Smooth muscle cell (in vitro differentiated cells): ENCODE results near the gene POGLUT3. TPM values are rescaled to one million over a fixed set of nuclear protein-coding genes. Genes with fewer than 3 reads are reported as not detected.

Source experiments
- DNase-seq: peaks from one replicate; lab custom pipeline; 2025; ENCODE audit not compliant: unreplicated experiment; lab: John Stamatoyannopoulos, UW
- H2AFZ ChIP-seq: fragments of 200-600 bp; sonication (generic); 2 replicates; pipeline ENCODE4 v1.6.0; 2016; ENCODE audit warnings: antibody characterized with exemption, low read depth, mild to moderate bottlenecking
- H3F3A ChIP-seq: fragments of 200-600 bp; sonication (generic); 2 replicates; pipeline ENCODE4 v1.6.0; 2017; ENCODE audit warnings: antibody characterized with exemption, low read depth
- H3K27ac ChIP-seq: fragments of 200-600 bp; sonication (generic); 2 replicates; pipeline ENCODE4 v1.5.1; 2016; ENCODE audit warnings: low read depth, mild to moderate bottlenecking
- H3K27me3 ChIP-seq: fragments of 200-600 bp; sonication (generic); 2 replicates; pipeline ENCODE4 v1.6.1; 2016; ENCODE audit warnings: low read depth, mild to moderate bottlenecking
- H3K36me3 ChIP-seq: fragments of 200-600 bp; sonication (generic); 2 replicates; pipeline ENCODE4 v1.5.1; 2016; ENCODE audit warnings: low read depth
- H3K4me1 ChIP-seq: fragments of 200-600 bp; sonication (generic); 2 replicates; pipeline ENCODE4 v1.5.1; 2016; ENCODE audit warnings: low read depth
- H3K4me2 ChIP-seq: fragments of 200-600 bp; sonication (generic); 2 replicates; pipeline ENCODE4 v1.6.0; 2016; ENCODE audit warnings: mild to moderate bottlenecking
- H3K4me3 ChIP-seq: fragments of 200-600 bp; sonication (generic); 2 replicates; pipeline ENCODE4 v1.5.1; 2016; ENCODE audit warnings: mild to moderate bottlenecking
- H3K79me2 ChIP-seq: fragments of 200-600 bp; sonication (generic); 2 replicates; pipeline ENCODE4 v1.6.0; 2016; ENCODE audit warnings: low read depth, mild to moderate bottlenecking
- H3K9ac ChIP-seq: fragments of 200-600 bp; sonication (generic); 2 replicates; pipeline ENCODE4 v1.6.0; 2016; ENCODE audit warnings: low read depth
- H3K9me3 ChIP-seq: fragments of 200-600 bp; sonication (generic); replicated peaks from 2 replicates; pipeline ENCODE4 v1.5.1; 2016; ENCODE audit warnings: low read depth
- H4K20me1 ChIP-seq: fragments of 200-600 bp; sonication (generic); 2 replicates; pipeline ENCODE4 v1.6.0; 2016; ENCODE audit warnings: low read depth
- WGBS: methylation state at CpG from one replicate; pipeline ENCODE4 v1.1.7; 2016; ENCODE audit warnings: low lambda C conversion rate; 5-methylcytosine and 5-hydroxymethylcytosine counted together
- polyA plus RNA-seq: library from polyadenylated mRNA; unstranded; fragments of >200 nt; fragmentation: Nextera tagmentation; extraction: Ambion mirVana; gene quantifications from 2 replicates; pipeline ENCODE4 v1.2.1, GENCODE V29; 2016
- total RNA-seq: library from RNA; depleted of rRNA; stranded (reverse); fragments of >200 nt; gene quantifications from 2 replicates; pipeline ENCODE4 v1.2.3, GENCODE V29; 2014
- TF ChIP-seq, protein P1 (sequence below): fragments of 200-600 bp; sonication (generic); IDR thresholded peaks from 2 replicates; pipeline ENCODE4 v1.5.1; 2017; ENCODE audit warnings: borderline replicate concordance, mild to moderate bottlenecking, antibody characterized with exemption; ENCODE audit not compliant: insufficient read depth, poor library complexity, severe bottlenecking

Gene POGLUT3
- total and polyA plus RNA-seq, 2 experiments from 2014 or later, result 34.4 to 50.4 TPM

DNA sequence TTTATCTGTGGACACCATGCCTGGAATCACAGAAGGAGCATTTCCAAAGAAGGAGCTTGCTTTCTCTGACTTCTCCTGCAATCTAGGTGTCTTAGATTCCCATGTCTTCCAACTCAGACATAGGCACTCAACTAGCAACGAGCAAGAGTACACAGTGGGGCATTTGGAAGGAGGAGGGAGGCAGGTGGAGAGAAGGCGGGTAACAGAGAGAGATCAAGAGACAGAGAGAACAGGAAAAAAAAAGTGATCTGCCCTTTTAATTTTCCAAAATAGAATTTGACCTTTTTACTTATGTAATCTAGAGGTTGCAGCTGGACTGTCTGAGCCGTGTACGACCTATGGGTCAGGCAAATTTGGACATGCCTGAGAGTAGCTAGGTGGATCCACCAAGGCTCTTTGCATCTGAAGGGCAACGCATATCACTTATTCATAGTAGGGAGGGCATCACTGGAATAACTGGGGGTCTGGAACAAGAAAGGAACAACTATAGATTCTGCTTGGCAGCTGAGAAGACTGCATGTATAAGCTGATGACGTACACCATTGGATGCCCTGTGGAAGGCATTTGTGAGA is 37.3 kb upstream of the POGLUT3 start:
- Histone ChIP-seq H4K20me1 (no peaks in the 10 kb centered on the region), H3K4me2 (no peak overlapping the region), H3K4me1 (peaks cover 11% of the 10 kb centered on the region), H2AFZ (no peak overlapping the region), H3K9me3 (no peaks in the 10 kb centered on the region), H3K36me3 (no peaks in the 10 kb centered on the region), H3K4me3 (no peak overlapping the region), H3K9ac (no peak overlapping the region), H3F3A (no peaks in the 10 kb centered on the region), H3K27me3 (no peaks in the 10 kb centered on the region), H3K79me2 (no peaks in the 10 kb centered on the region), H3K27ac (no peak overlapping the region)
- no peak for DNase-seq
- TF ChIP-seq, protein P1, sequence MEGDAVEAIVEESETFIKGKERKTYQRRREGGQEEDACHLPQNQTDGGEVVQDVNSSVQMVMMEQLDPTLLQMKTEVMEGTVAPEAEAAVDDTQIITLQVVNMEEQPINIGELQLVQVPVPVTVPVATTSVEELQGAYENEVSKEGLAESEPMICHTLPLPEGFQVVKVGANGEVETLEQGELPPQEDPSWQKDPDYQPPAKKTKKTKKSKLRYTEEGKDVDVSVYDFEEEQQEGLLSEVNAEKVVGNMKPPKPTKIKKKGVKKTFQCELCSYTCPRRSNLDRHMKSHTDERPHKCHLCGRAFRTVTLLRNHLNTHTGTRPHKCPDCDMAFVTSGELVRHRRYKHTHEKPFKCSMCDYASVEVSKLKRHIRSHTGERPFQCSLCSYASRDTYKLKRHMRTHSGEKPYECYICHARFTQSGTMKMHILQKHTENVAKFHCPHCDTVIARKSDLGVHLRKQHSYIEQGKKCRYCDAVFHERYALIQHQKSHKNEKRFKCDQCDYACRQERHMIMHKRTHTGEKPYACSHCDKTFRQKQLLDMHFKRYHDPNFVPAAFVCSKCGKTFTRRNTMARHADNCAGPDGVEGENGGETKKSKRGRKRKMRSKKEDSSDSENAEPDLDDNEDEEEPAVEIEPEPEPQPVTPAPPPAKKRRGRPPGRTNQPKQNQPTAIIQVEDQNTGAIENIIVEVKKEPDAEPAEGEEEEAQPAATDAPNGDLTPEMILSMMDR, result no peak
- WGBS, result 95% methylated on average over 6 of the region's 6 CpGs

DNA sequence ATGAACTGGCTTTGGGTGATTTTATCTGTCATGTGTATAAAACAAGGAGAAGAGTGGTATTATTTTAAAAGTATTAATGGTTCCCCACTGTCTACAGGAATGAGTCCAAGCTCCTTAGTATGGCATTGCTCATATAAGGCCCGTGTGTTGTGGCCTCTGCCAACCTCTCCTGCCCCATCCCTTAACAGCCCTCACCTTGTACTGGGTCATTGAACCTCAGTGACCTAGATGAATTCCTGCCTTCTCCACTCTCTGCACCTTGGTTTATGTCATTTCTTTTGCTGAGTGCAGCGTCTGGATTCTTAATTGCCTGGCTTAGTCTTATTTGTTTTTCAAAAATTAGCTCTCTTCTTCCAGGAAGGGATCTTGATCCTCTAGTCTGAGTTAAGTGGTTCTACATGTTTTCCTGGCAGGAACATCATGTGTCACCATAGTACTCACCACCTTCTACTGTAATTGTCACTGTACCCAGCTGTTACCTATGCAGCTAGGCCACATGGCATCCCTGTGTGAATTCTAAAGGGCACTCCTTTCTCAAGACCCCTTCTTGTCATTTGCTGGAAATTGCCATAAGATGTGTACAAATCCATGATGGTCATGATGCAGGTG is 36.2 kb upstream of the POGLUT3 start:
- no peak overlapping the region for H3K9ac ChIP-seq
- H3K9me3 ChIP-seq, result no peaks in the 10 kb centered on the region
- peaks cover 11% of the 10 kb centered on the region for H3K4me1 ChIP-seq
- H2AFZ ChIP-seq, result no peak overlapping the region
- no peaks in the 10 kb centered on the region for H3K79me2 ChIP-seq
- TF ChIP-seq, protein P1, result no peak
- no peak overlapping the region for H3K4me2 ChIP-seq
- no peaks in the 10 kb centered on the region for H3F3A ChIP-seq
- no peaks in the 10 kb centered on the region for H3K27me3 ChIP-seq
- no peak overlapping the region for H3K27ac ChIP-seq
- no peaks in the 10 kb centered on the region for H3K36me3 ChIP-seq
- no peaks in the 10 kb centered on the region for H4K20me1 ChIP-seq
- 42% methylated on average over 2 of the region's 2 CpGs for WGBS
- no peak for DNase-seq
- no peak overlapping the region for H3K4me3 ChIP-seq

DNA sequence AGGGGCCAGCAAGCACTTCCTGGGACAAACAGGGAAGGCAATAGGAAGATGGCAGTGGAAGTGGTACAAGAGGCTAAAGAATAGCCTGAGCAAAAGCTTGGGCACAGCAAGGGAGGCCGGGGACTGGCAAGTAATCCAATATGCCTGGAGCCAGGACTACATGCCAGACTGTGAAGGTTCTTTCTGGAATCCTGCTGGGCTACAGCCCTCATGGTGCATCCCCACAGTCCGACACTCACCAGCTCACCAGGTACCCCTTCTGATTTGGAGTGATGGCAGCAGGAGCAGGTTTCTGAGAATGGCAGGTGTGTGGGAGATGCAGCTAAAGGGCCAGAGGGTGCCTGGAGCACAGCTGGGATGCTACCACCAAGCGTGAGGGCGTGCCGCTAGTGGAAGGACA is 32.2 kb upstream of the POGLUT3 start:
- H3K4me1 ChIP-seq, result no peaks in the 10 kb centered on the region
- H3K36me3 ChIP-seq, result no peaks in the 10 kb centered on the region
- H3K4me3 ChIP-seq, result no peak overlapping the region
- H3K79me2 ChIP-seq, result no peaks in the 10 kb centered on the region
- no peak for DNase-seq
- no peaks in the 10 kb centered on the region for H3K27me3 ChIP-seq
- TF ChIP-seq, protein P1, result no peak
- no peaks in the 10 kb centered on the region for H3K9me3 ChIP-seq
- 97% methylated on average over 5 of the region's 5 CpGs for WGBS
- H3F3A ChIP-seq, result no peaks in the 10 kb centered on the region
- H4K20me1 ChIP-seq, result no peaks in the 10 kb centered on the region
- H3K9ac ChIP-seq, result no peak overlapping the region
- H3K27ac ChIP-seq, result no peak overlapping the region
- no peak overlapping the region for H3K4me2 ChIP-seq
- H2AFZ ChIP-seq, result no peak overlapping the region

DNA sequence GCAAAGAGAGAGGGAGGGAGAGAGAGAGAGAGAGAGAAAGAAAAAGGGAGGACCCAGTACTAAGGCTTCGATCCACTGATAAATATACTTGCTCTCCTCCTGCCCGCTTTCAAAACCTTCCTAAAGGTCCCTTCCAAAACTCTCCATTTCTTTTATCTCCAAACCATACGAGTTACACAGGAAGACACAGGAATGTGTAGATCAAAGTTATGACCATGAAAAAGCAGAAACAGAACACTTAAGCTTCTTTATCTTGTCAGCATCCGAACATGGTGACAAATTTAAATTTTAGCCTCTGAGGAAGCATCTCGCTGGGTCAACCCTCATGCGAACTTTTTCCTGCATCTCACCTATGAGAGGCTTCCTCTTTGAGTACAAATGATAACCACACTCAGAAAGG is 29.2 kb upstream of the POGLUT3 start:
- H3K4me3 ChIP-seq, result no peak overlapping the region
- H3K27me3 ChIP-seq, result no peaks in the 10 kb centered on the region
- no peaks in the 10 kb centered on the region for H3K79me2 ChIP-seq
- no peak overlapping the region for H2AFZ ChIP-seq
- H3K36me3 ChIP-seq, result no peaks in the 10 kb centered on the region
- TF ChIP-seq, protein P1, result no peak
- DNase-seq, result no peak
- no peak overlapping the region for H3K9ac ChIP-seq
- H3K4me2 ChIP-seq, result no peak overlapping the region
- H4K20me1 ChIP-seq, result no peaks in the 10 kb centered on the region
- no peaks in the 10 kb centered on the region for H3K9me3 ChIP-seq
- H3K4me1 ChIP-seq, result no peaks in the 10 kb centered on the region
- WGBS, result 75% methylated on average over 6 of the region's 6 CpGs
- H3K27ac ChIP-seq, result no peak overlapping the region
- H3F3A ChIP-seq, result no peaks in the 10 kb centered on the region
